GM12878 (cell line): ENCODE data around the gene FARS2.

Experiments
- CREB1 ChIP-seq: IDR thresholded peaks from 2 replicates; pipeline ENCODE4 v1.6.1; 2012; ENCODE audit warnings: low read depth, mild to moderate bottlenecking, inconsistent platforms
- HDAC6 ChIP-seq: fragments of 200-600 bp; sonication (generic); IDR thresholded peaks from one replicate; pipeline ENCODE4 v1.8.0; 2017; ENCODE audit warnings: antibody characterized with exemption; ENCODE audit not compliant: unreplicated experiment
- MTA3 ChIP-seq: IDR thresholded peaks from 2 replicates; pipeline ENCODE4 v1.6.1; 2012; ENCODE audit warnings: low read length, inconsistent platforms, borderline replicate concordance
- POLR2A ChIP-seq: IDR thresholded peaks from 2 replicates; pipeline ENCODE4 v1.6.1; 2011; ENCODE audit warnings: low read depth, mild to moderate bottlenecking, low read length

DNA sequence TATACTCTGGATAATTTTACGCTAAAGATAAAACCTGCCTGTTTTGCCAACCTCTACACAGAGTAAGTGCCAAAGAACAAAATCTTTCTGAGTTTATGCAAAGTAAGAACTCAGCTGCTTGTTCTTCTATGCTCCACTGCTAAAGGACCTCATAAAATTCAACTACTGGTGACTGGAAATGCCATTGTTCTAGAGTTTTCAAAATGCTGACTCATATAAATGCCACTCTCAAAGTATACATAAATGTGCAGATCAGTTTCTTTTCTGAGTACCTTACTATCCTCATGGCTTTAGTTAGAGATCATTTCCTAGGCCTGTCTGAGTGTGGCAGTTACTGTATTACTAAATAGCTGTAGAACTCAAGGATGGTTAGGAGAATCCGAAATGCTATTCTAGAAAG is 46.2 kb upstream of the FARS2 start:
- TF ChIP-seq CREB1 (no peak), POLR2A (no peak), HDAC6 (no peak), MTA3 (no peak)
